Hepatocyte (in vitro differentiated cells): ENCODE measurements around the gene PACRG.

Experiments used
- CTCF ChIP-seq: fragments of 200-600 bp; sonication (generic); IDR thresholded peaks from 2 replicates; pipeline ENCODE4 v1.5.1; 2016; ENCODE audit warnings: antibody characterized with exemption, mild to moderate bottlenecking; ENCODE audit not compliant: poor library complexity
- EZH2phosphoT487 ChIP-seq: fragments of 200-600 bp; sonication (generic); IDR thresholded peaks from one replicate; pipeline ENCODE4 v1.6.1; 2018; ENCODE audit warnings: antibody characterized with exemption, mild to moderate bottlenecking, low read depth, moderate library complexity; ENCODE audit not compliant: unreplicated experiment, severe bottlenecking

DNA sequence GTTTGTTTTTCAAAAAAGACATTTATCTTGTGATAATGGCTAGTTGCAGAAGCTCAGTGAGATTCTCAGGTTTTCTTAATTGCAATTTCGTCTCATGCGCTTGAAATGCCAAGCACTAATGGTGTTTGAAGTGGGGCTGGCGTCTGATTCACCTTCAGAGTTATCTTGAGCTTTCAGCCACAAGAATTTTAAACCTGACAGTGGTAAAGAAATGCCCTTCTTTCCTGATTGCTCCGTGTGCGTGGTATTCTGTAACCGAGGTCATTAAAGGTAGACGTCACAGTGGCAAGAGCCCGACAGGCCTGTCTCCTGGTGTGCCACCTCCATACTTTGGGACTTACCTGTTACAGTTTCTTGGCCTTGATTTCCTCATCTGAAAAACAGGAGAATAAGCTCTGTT, 560.3 kb downstream of the PACRG start:
- no peak for TF ChIP-seq CTCF
- no peak for TF ChIP-seq EZH2phosphoT487
